IMR-90 (cell line): ENCODE data around the gene GALNT7. TPM values are rescaled to one million over a fixed set of nuclear protein-coding genes. Genes with fewer than 3 reads are reported as not detected.

Experiments
- ATAC-seq: fragments of 200-7000 bp; cut with Tn5 transposase; 2 replicates; pipeline ENCODE4 v1.9.1; 2020; ENCODE audit warnings: low read depth, mild to moderate bottlenecking, moderate library complexity
- BruUV-seq: library from RNA; stranded (reverse); fragments of 400-500 nt; replicated peaks from 2 replicates; lab custom pipeline; 2021; lab: Mats Ljungman, UMichigan
- CTCF ChIA-PET: fragments of 300-600 bp; formaldehyde crosslinking; extraction: SDS; loops from one replicate; lab custom pipeline; 2021; ENCODE audit warnings: antibody characterized with exemption; lab: Yijun Ruan, JAX
- POLR2A ChIA-PET: fragments of 300-600 bp; sonication (Branson Sonifier 250); formaldehyde crosslinking; loops from one replicate; lab custom pipeline; 2022; ENCODE audit warnings: antibody characterized with exemption; ENCODE audit not compliant: unreplicated experiment; lab: Charles Lee
- DNase-seq: peaks from one replicate; pipeline ENCODE4 v3.0.0; 2013
- H2AFZ ChIP-seq: replicated peaks from 2 replicates; pipeline ENCODE3; 2013; ENCODE audit warnings: low read length, mild to moderate bottlenecking; ENCODE audit not compliant: poor library complexity
- H2AK5ac ChIP-seq: 2 replicates; pipeline ENCODE4 v1.6.1; 2013; ENCODE audit warnings: low read depth, low read length, inconsistent platforms
- H2AK9ac ChIP-seq: replicated peaks from 2 replicates; pipeline ENCODE3; 2013; ENCODE audit warnings: mild to moderate bottlenecking, low read depth, low read length, moderate library complexity; ENCODE audit not compliant: poor library complexity
- H2BK120ac ChIP-seq: 2 replicates; pipeline ENCODE4 v1.6.1; 2013; ENCODE audit warnings: low read depth, low read length, inconsistent platforms
- H2BK15ac ChIP-seq: 3 replicates; pipeline ENCODE4 v1.6.1; 2013; ENCODE audit warnings: low read depth, low read length, inconsistent platforms
- H2BK20ac ChIP-seq: 2 replicates; pipeline ENCODE4 v1.6.1; 2013; ENCODE audit warnings: low read depth, mild to moderate bottlenecking, inconsistent platforms, low read length, moderate library complexity
- H2BK5ac ChIP-seq: 2 replicates; pipeline ENCODE4 v1.6.1; 2013; ENCODE audit warnings: mild to moderate bottlenecking, low read depth, low read length, inconsistent platforms; ENCODE audit not compliant: poor library complexity, severe bottlenecking
- H3K14ac ChIP-seq: replicated peaks from 2 replicates; pipeline ENCODE4 v1.6.1; 2013; ENCODE audit warnings: low read depth, low read length, inconsistent platforms
- H3K18ac ChIP-seq: 2 replicates; pipeline ENCODE4 v1.6.1; 2013; ENCODE audit warnings: low read depth, low read length, control low read depth
- H3K23ac ChIP-seq: 2 replicates; pipeline ENCODE4 v1.6.1; 2013; ENCODE audit warnings: low read depth, low read length, inconsistent platforms
- H3K27ac ChIP-seq: 2 replicates; pipeline ENCODE4 v1.5.1; 2013; ENCODE audit warnings: mild to moderate bottlenecking, control low read depth, low read length; ENCODE audit not compliant: insufficient read depth
- H3K27me3 ChIP-seq: 2 replicates; pipeline ENCODE4 v1.6.1; 2013; ENCODE audit warnings: low read length; ENCODE audit not compliant: control insufficient read depth, insufficient read depth
- H3K36me3 ChIP-seq: 2 replicates; pipeline ENCODE4 v1.6.1; 2013; ENCODE audit warnings: low read length, mixed read lengths; ENCODE audit not compliant: control insufficient read depth, insufficient read depth
- H3K4ac ChIP-seq: 2 replicates; pipeline ENCODE4 v1.6.1; 2013; ENCODE audit warnings: low read depth, low read length, inconsistent platforms
- H3K4me1 ChIP-seq: 2 replicates; pipeline ENCODE4 v1.6.1; 2013; ENCODE audit warnings: low read length, mixed read lengths; ENCODE audit not compliant: control insufficient read depth, insufficient read depth
- H3K4me2 ChIP-seq: 2 replicates; pipeline ENCODE4 v1.6.1; 2013; ENCODE audit warnings: low read depth, mild to moderate bottlenecking, control low read depth, low read length, moderate library complexity
- H3K4me3 ChIP-seq: 2 replicates; pipeline ENCODE4 v1.5.1; 2013; ENCODE audit warnings: low read depth, mild to moderate bottlenecking, control low read depth, low read length, moderate library complexity; ENCODE audit not compliant: insufficient read depth
- H3K56ac ChIP-seq: 2 replicates; pipeline ENCODE4 v1.6.1; 2013; ENCODE audit warnings: low read length, inconsistent platforms; ENCODE audit not compliant: insufficient read depth; ENCODE audit errors: extremely low read depth
- H3K79me1 ChIP-seq, 2 experiments: 2 replicates each; pipeline ENCODE4 v1.6.1; 2013; ENCODE audit warnings: low read length in 2 of 2, inconsistent platforms in 1 of 2, low read depth in 1 of 2
- H3K9ac ChIP-seq: 2 replicates; pipeline ENCODE4 v1.6.1; 2013; ENCODE audit warnings: low read depth, low read length, control low read depth
- H3K9me1 ChIP-seq: 2 replicates; pipeline ENCODE4 v1.6.1; 2013; ENCODE audit warnings: low read length, inconsistent platforms; ENCODE audit not compliant: insufficient read depth
- H3K9me3 ChIP-seq: 2 replicates; pipeline ENCODE4 v1.6.1; 2013; ENCODE audit warnings: low read length; ENCODE audit not compliant: control insufficient read depth, insufficient read depth
- H4K20me1 ChIP-seq: 2 replicates; pipeline ENCODE4 v1.6.1; 2013; ENCODE audit warnings: low read length, inconsistent platforms; ENCODE audit not compliant: insufficient read depth
- H4K5ac ChIP-seq: 2 replicates; pipeline ENCODE4 v1.6.1; 2013; ENCODE audit warnings: mild to moderate bottlenecking, low read depth, low read length, control low read depth
- H4K8ac ChIP-seq, 2 experiments: 2 replicates each; pipeline ENCODE4 v1.6.1; 2013; ENCODE audit warnings: low read depth in 2 of 2, low read length in 2 of 2, control low read depth in 1 of 2, inconsistent platforms in 1 of 2
- H4K91ac ChIP-seq: 2 replicates; pipeline ENCODE4 v1.6.1; 2013; ENCODE audit warnings: low read depth, low read length, inconsistent platforms; ENCODE audit not compliant: insufficient read depth
- BHLHE40 ChIP-seq: fragments of 150-350 bp; IDR thresholded peaks from 2 replicates; pipeline ENCODE4 v1.6.1; 2016; ENCODE audit warnings: mild to moderate bottlenecking, low read depth, low read length
- CEBPB ChIP-seq: IDR thresholded peaks from 2 replicates; pipeline ENCODE4 v1.6.1; 2012; ENCODE audit warnings: low read depth, low read length, improper control_type of control experiment
- CHD1 ChIP-seq: IDR thresholded peaks from 2 replicates; pipeline ENCODE4 v1.6.1; 2012; ENCODE audit warnings: low read depth, low read length, improper control_type of control experiment
- ELK1 ChIP-seq: fragments of 150-350 bp; IDR thresholded peaks from 2 replicates; pipeline ENCODE4 v1.6.1; 2016; ENCODE audit warnings: low read depth, mild to moderate bottlenecking, low read length, moderate library complexity, borderline replicate concordance
- FOS ChIP-seq: fragments of 150-350 bp; IDR thresholded peaks from 2 replicates; pipeline ENCODE4 v1.6.1; 2016; ENCODE audit warnings: low read depth, low read length
- MAFK ChIP-seq: IDR thresholded peaks from 2 replicates; pipeline ENCODE4 v1.6.1; 2012; ENCODE audit warnings: low read depth, low read length, improper control_type of control experiment
- MAZ ChIP-seq: IDR thresholded peaks from 2 replicates; pipeline ENCODE4 v1.6.1; 2012; ENCODE audit warnings: low read depth, mild to moderate bottlenecking, low read length, improper control_type of control experiment, moderate library complexity, borderline replicate concordance
- MXI1 ChIP-seq: IDR thresholded peaks from 2 replicates; pipeline ENCODE4 v1.6.1; 2012; ENCODE audit warnings: low read depth, mild to moderate bottlenecking, low read length, moderate library complexity, borderline replicate concordance
- NFE2L2 ChIP-seq: fragments of 150-350 bp; IDR thresholded peaks from 2 replicates; pipeline ENCODE4 v1.6.1; 2016; ENCODE audit warnings: low read depth, mild to moderate bottlenecking, low read length
- POLR2A ChIP-seq: IDR thresholded peaks from 2 replicates; pipeline ENCODE4 v1.6.1; 2012; ENCODE audit warnings: mild to moderate bottlenecking, low read depth, low read length
- RAD21 ChIP-seq: IDR thresholded peaks from 2 replicates; pipeline ENCODE4 v1.6.1; 2012; ENCODE audit warnings: low read length, improper control_type of control experiment
- RCOR1 ChIP-seq: IDR thresholded peaks from 2 replicates; pipeline ENCODE4 v1.6.1; 2012; ENCODE audit warnings: mild to moderate bottlenecking, low read length, improper control_type of control experiment; ENCODE audit not compliant: insufficient replicate concordance
- RFX5 ChIP-seq: IDR thresholded peaks from 2 replicates; pipeline ENCODE4 v1.8.0; 2012; ENCODE audit warnings: low read depth, mild to moderate bottlenecking, low read length, moderate library complexity
- SMC3 ChIP-seq: fragments of 150-350 bp; IDR thresholded peaks from 2 replicates; pipeline ENCODE4 v1.6.1; 2016; ENCODE audit warnings: low read depth, mild to moderate bottlenecking, antibody characterized with exemption, low read length, moderate library complexity
- WGBS, 2 experiments: methylation state at CpG; one replicate each; pipeline versions ENCODE4 v1.1.5 to v1.1.7; 2013; ENCODE audit warnings: missing lambda C conversion rate in 2 of 2; ENCODE audit not compliant: insufficient read length in 1 of 2; ENCODE audit errors: extremely low coverage in 2 of 2; 5-methylcytosine and 5-hydroxymethylcytosine counted together
- dilution Hi-C: fragments of 300-500 bp; cut with HindIII; formaldehyde crosslinking; loops from one replicate; pipeline ENCODE4 v1.14.3; 2018; ENCODE audit warnings: low sequenced_read_pairs; ENCODE audit not compliant: unreplicated experiment
- in situ Hi-C: fragments of 300-500 bp; cut with MboI; formaldehyde crosslinking; loops from 3 replicates; pipeline ENCODE4 v1.14.3; 2019; ENCODE audit warnings: low sequenced_read_pairs, inconsistent platforms, mixed read lengths
- intact Hi-C: fragments of 100-400 bp; cut with micrococcal nuclease; formaldehyde crosslinking; loops from 2 replicates; pipeline ENCODE4 v1.10.0; 2022
- polyA plus RNA-seq, 3 experiments: library from polyadenylated mRNA; depleted of rRNA; stranded (reverse); fragments of >200 nt; gene quantifications; 2 replicates each; pipeline ENCODE4 v1.2.3, GENCODE V29; 2012; ENCODE audit warnings: low replicate concordance in 1 of 3
- total RNA-seq: library from RNA; depleted of rRNA; stranded (reverse); fragments of >200 nt; gene quantifications from 2 replicates; pipeline ENCODE4 v1.2.3, GENCODE V29; 2012
- TF ChIP-seq, protein P1 (sequence below): fragments of 150-350 bp; IDR thresholded peaks from 2 replicates; pipeline ENCODE4 v1.6.1; 2017; ENCODE audit warnings: mild to moderate bottlenecking, antibody characterized with exemption, low read length, low read depth
- TF ChIP-seq, protein P2 (sequence below): conservative IDR thresholded peaks from 2 replicates; pipeline ENCODE4 v1.5.1; 2012; ENCODE audit warnings: mild to moderate bottlenecking, low read depth, low read length, improper control_type of control experiment

Gene GALNT7
- total and polyA plus RNA-seq, 2 of the 4 experiments (the other 2 are of a cell fraction), result 19.1 to 31.2 TPM

GRCh38 chr4:173314715-173315114, 146.1 kb downstream of the GALNT7 start:
- no peak overlapping the region for H3K14ac ChIP-seq
- H4K8ac ChIP-seq, result no peak overlapping the region
- H2BK5ac ChIP-seq, result no peak overlapping the region
- no peak overlapping the region for H2AK5ac ChIP-seq
- no peaks in the 10 kb centered on the region for H4K20me1 ChIP-seq
- H3K9me3 ChIP-seq, result no peaks in the 10 kb centered on the region
- H3K56ac ChIP-seq, result no peak overlapping the region
- no peaks in the 10 kb centered on the region for H3K4me1 ChIP-seq
- H3K4ac ChIP-seq, result no peak overlapping the region
- in situ Hi-C loops, result loop anchor here (5.0 to 10.0 kb wide), 2 partner anchors 98 to 180 kb away; no protein-coding TSS in a partner anchor
- H3K27ac ChIP-seq, result no peak overlapping the region
- DNase-seq, result no peak
- H2BK20ac ChIP-seq, result no peak overlapping the region
- 0 out of 2 replicates have a peak, but pooled peaks cover 1% of the 10 kb centered on the region for H3K36me3 ChIP-seq
- H2AK9ac ChIP-seq, result no peak overlapping the region
- dilution Hi-C loops, result no loop called here
- POLR2A ChIA-PET, result no interaction called here
- no peak overlapping the region for H3K18ac ChIP-seq
- H3K9me1 ChIP-seq, result no peaks in the 10 kb centered on the region
- H3K23ac ChIP-seq, result no peak overlapping the region
- H3K4me3 ChIP-seq, result no peak overlapping the region
- no TSS peak for BruUV-seq
- no peak overlapping the region for H3K9ac ChIP-seq
- no peak overlapping the region for H3K4me2 ChIP-seq
- no peak overlapping the region for H4K5ac ChIP-seq
- no peaks in the 10 kb centered on the region for H3K27me3 ChIP-seq
- no peak overlapping the region for H2BK120ac ChIP-seq
- TF ChIP-seq SMC3 (no peak), MAFK (no peak), MAZ (no peak), MXI1 (no peak), CEBPB (no peak), BHLHE40 (no peak), CHD1 (no peak), NFE2L2 (no peak), ELK1 (no peak), POLR2A (no peak), RCOR1 (no peak), RFX5 (no peak), FOS (no peak), RAD21 (no peak)
- TF ChIP-seq, protein P1, sequence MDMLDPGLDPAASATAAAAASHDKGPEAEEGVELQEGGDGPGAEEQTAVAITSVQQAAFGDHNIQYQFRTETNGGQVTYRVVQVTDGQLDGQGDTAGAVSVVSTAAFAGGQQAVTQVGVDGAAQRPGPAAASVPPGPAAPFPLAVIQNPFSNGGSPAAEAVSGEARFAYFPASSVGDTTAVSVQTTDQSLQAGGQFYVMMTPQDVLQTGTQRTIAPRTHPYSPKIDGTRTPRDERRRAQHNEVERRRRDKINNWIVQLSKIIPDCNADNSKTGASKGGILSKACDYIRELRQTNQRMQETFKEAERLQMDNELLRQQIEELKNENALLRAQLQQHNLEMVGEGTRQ, result no peak
- TF ChIP-seq, protein P2, sequence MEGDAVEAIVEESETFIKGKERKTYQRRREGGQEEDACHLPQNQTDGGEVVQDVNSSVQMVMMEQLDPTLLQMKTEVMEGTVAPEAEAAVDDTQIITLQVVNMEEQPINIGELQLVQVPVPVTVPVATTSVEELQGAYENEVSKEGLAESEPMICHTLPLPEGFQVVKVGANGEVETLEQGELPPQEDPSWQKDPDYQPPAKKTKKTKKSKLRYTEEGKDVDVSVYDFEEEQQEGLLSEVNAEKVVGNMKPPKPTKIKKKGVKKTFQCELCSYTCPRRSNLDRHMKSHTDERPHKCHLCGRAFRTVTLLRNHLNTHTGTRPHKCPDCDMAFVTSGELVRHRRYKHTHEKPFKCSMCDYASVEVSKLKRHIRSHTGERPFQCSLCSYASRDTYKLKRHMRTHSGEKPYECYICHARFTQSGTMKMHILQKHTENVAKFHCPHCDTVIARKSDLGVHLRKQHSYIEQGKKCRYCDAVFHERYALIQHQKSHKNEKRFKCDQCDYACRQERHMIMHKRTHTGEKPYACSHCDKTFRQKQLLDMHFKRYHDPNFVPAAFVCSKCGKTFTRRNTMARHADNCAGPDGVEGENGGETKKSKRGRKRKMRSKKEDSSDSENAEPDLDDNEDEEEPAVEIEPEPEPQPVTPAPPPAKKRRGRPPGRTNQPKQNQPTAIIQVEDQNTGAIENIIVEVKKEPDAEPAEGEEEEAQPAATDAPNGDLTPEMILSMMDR, result no peak
- CTCF ChIA-PET, result interaction anchor here (0.9 kb wide), 1 partner anchor 106 kb away, joined by 3 read pairs; no protein-coding TSS in a partner anchor
- H4K91ac ChIP-seq, result no peak overlapping the region
- no CpG with 5 or more reads among the region's 3 CpGs for WGBS, 2 experiments
- intact Hi-C loops, result no loop called here
- H2BK15ac ChIP-seq, result no peak overlapping the region
- no peak for ATAC-seq
- H3K79me1 ChIP-seq, result no peaks in the 10 kb centered on the region
- H2AFZ ChIP-seq, result no peak overlapping the region
